HL-60 (cell line): ENCODE results near the gene NAT9.

Experiments
- DNase-seq, 2 experiments: peaks; one replicate each; pipeline ENCODE4 v3.0.0-alpha.2; 2010 to 2020; ENCODE audit warnings: low read depth in 1 of 2, low spot score in 1 of 2
- H3K27ac ChIP-seq: fragments of 250-450 bp; sonication (Bioruptor Pico); replicated peaks from 2 replicates; pipeline ENCODE4 v1.5.1; 2020; ENCODE audit warnings: mild to moderate bottlenecking, moderate library complexity
- H3K27me3 ChIP-seq: fragments of 250-450 bp; sonication (Bioruptor Pico); 2 replicates; pipeline ENCODE4 v1.5.1; 2021; ENCODE audit warnings: mild to moderate bottlenecking, moderate library complexity; ENCODE audit not compliant: insufficient read depth, poor library complexity, severe bottlenecking
- H3K4me3 ChIP-seq: replicated peaks from 2 replicates; pipeline ENCODE4 v1.5.1; 2011; ENCODE audit warnings: mild to moderate bottlenecking, control low read depth, low read length; ENCODE audit not compliant: insufficient read depth
- GABPA ChIP-seq: IDR thresholded peaks from 2 replicates; pipeline ENCODE4 v1.6.1; 2012; ENCODE audit warnings: low read depth
- POLR2AphosphoS5 ChIP-seq: IDR thresholded peaks from 2 replicates; pipeline ENCODE4 v1.6.1; 2012; ENCODE audit warnings: low read depth
- REST ChIP-seq: IDR thresholded peaks from 2 replicates; pipeline ENCODE4 v1.6.1; 2012; ENCODE audit warnings: low read depth; ENCODE audit not compliant: insufficient replicate concordance
- SPI1 ChIP-seq: IDR thresholded peaks from 2 replicates; pipeline ENCODE4 v1.6.1; 2012; ENCODE audit warnings: low read depth, mild to moderate bottlenecking, borderline replicate concordance
- TF ChIP-seq, protein P1 (sequence below): IDR thresholded peaks from one replicate; pipeline ENCODE4 v1.5.1; 2011; ENCODE audit warnings: low read length, control low read depth, inconsistent platforms; ENCODE audit not compliant: insufficient read depth

NAT9 gene

GRCh38 chr17:74755533-74755932 lies 20.6 kb downstream of the NAT9 start:
- DNase-seq: no peak
- no peak overlapping the region for H3K27ac ChIP-seq
- no peak overlapping the region for H3K4me3 ChIP-seq
- TF ChIP-seq GABPA (no peak), SPI1 (no peak), REST (no peak), POLR2AphosphoS5 (no peak)
- TF ChIP-seq, protein P1, sequence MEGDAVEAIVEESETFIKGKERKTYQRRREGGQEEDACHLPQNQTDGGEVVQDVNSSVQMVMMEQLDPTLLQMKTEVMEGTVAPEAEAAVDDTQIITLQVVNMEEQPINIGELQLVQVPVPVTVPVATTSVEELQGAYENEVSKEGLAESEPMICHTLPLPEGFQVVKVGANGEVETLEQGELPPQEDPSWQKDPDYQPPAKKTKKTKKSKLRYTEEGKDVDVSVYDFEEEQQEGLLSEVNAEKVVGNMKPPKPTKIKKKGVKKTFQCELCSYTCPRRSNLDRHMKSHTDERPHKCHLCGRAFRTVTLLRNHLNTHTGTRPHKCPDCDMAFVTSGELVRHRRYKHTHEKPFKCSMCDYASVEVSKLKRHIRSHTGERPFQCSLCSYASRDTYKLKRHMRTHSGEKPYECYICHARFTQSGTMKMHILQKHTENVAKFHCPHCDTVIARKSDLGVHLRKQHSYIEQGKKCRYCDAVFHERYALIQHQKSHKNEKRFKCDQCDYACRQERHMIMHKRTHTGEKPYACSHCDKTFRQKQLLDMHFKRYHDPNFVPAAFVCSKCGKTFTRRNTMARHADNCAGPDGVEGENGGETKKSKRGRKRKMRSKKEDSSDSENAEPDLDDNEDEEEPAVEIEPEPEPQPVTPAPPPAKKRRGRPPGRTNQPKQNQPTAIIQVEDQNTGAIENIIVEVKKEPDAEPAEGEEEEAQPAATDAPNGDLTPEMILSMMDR: no peak
- no peaks in the 10 kb centered on the region for H3K27me3 ChIP-seq

GRCh38 chr17:74754832-74755231 lies 21.3 kb downstream of the NAT9 start:
- TF ChIP-seq REST (no peak), SPI1 (no peak), GABPA (no peak), POLR2AphosphoS5 (no peak)
- TF ChIP-seq, protein P1: no peak
- DNase-seq: no peak
- Histone ChIP-seq H3K27ac (no peak overlapping the region), H3K27me3 (no peaks in the 10 kb centered on the region), H3K4me3 (no peak overlapping the region)

- Histone ChIP-seq H3K27me3 (no peaks in the 10 kb centered on the region), H3K4me3 (no peak overlapping the region), H3K27ac (peak overlapping the region; percentile 64)
- no peak for DNase-seq
- no peak for TF ChIP-seq POLR2AphosphoS5
- TF ChIP-seq GABPA: no peak
- TF ChIP-seq, protein P1: no peak
- TF ChIP-seq SPI1: no peak
- no peak for TF ChIP-seq REST
Observed at GRCh38 chr17:74752822-74753401, 23.2 kb downstream of the NAT9 start.
